Erythroblast (primary cell): Measurements from ENCODE around the gene ADAMTSL4.

Experiments
- GATA1 ChIP-seq: IDR thresholded peaks from 2 replicates; pipeline ENCODE4 v1.6.1; 2011; ENCODE audit warnings: low read depth, mild to moderate bottlenecking, control low read depth, low read length, moderate library complexity
- POLR2A ChIP-seq: IDR thresholded peaks from 2 replicates; pipeline ENCODE4 v1.6.1; 2011; ENCODE audit warnings: mild to moderate bottlenecking, low read length

DNA sequence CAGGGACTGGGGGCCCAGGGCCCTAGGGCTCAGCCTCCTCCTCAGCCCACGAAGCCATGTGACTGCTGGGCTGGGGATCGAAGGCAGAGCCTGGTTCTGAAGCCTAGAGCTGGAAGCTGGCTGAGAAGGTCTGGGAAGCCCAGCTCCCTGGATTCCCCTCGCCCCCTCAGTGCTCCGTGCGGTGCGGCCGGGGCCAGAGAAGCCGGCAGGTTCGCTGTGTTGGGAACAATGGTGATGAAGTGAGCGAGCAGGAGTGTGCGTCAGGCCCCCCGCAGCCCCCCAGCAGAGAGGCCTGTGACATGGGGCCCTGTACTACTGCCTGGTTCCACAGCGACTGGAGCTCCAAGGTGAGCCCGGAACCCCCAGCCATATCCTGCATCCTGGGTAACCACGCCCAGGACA lies 9.1 kb downstream of the ADAMTSL4 start:
- no peak for TF ChIP-seq POLR2A
- no peak for TF ChIP-seq GATA1
